ENCODE data around the gene RNF181.
A peak's percentile ranks its signal among the peaks of the same experiment; 100 is the strongest.
"Not testable (repeated sequence)": the region's sequence is repeated elsewhere in the genome, so short reads cannot be mapped to it uniquely, and the experiment has no call there.

Gene RNF181

DNA sequence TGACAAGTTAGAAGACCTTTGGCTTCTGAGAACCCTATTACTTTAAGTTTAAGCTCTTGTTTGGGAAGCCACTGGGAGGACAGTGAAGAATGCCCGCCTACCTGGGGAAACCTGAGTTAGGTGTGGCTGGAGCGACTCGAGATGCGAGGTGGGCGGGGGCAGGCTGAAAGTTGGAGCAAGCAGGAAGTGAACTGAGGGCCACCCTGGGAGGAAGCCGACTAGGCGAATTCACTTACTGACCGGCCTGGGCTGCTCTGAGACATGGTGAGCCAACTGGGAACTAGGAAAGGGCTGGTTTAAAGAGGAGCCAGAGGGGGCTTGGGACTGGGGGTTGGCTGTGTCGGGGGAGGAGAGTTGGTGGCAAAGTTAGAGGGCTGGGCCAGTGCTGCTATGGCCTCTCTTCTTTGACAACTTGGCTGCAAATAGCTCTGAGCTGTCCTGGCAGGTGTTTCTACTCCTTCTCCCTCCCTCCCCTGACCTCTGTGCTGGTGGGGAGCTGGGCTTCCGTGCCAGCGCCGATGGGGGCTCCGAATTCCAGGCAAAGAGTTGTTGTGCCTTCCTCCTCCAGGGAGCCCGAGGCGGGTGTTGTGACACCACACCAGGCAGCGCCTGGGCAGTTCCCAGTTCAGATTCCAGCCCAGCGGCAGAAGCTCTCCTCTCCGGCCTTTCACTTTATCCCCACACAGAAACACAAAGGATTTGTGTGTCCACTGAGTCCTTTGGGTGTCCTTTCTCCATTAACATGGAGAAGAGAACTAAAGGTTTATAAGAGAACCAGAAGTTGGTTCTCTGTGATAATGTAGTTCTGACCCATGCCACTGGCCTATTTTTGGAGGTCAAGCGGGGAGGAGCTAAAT, 17.9 kb upstream of the RNF181 start, which contains the start of gene VAMP8:
TSS of gene VAMP8 (plus strand) at position 201 of the 857 bp plus-strand sequence. CDS start at position 262, 61 bp downstream.
- DNase-seq = peak; percentile 35

DNA sequence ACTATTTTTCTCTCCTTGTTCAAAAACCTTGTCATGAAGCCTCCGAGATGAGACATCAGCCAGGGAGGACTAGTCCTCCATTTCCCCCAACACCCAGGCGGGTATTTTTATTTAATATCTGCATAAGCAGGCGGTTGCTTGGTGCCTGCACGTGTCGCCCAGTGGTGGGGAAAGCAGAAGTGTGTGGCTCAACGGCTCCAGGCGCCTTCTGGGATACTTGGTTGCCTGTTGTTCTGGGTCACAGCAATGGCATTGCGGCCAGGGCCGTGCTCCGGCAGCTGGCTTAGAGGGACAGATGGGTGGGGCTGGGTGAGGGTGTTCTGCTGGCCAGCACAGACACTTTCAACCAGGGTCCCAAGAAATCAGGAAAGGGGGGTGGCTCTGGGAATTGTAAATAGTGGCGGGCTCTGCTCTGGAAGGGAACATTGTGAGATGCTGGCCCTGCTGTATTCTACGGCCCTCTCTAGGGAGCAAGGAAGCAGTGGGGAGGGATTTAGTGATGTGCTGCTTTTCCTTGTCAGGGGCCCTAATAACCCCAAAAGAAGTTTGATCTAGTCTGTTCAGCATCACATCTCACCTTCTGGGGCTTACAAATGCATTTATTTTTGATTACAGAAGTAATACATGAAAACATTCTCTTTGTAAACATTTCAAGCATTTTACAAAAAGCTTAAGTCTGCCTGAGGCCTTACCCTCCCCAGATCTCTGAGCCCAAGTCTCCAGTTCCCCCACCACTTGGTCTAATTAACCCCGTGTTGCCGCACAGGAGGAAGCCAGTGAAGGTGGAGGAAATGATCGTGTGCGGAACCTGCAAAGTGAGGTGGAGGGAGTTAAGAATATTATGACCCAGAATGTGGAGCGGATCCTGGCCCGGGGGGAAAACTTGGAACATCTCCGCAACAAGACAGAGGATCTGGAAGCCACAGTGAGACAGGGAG, 17.0 kb upstream of the RNF181 start:
- DNase-seq = no peak

DNA sequence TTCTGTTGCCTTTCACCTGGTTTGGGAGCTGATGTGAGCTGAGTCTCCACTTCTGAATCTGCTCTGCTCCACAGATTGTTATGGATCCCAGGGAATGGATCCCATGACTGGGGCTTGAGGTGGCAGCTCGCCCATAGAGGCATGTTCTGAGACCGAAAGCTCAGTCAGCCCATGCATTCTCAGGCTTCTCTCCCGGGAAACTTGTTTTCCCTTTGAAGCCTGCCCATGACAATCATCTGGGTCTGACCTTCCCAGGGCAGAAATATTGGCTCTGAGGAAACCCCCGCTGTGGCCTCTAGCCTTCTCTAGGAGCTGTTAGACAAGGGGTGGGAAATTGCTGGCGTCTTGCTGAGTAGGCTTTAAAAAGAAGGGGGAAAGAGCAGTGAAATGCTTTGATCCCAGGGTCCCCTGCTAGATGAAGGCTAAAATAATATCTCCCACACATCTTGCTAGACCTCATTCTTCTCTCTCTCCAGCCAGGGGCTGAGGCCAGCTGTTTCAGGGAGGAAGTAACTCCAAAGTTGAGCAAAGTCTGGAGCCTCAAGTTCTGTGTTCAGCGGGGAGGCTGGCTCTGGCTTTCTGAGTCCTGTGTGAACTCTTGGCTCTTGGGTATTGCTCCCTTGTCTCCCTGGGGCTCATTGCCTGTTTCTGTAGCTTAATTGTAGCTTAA, 16.1 kb upstream of the RNF181 start:
- DNase-seq = no peak

DNA sequence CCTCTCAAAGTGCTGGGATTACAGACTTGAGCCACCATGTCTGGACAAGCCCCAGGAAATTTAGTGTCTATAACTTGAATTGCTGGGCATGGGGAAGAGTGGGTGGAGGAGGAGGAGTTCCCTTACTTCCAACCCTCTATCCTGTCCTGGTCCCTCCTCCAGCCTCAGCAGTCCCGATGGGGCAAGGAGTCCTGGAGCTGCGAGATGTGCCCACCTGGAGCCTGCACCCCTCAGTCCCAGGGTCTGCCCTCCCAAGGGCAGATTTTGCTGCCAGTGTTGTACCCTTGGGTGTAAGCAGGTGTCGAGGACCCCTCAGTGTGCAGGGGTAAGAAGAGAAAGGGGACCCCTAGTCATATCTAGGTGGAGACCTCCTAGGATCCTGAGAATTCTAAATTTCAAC, 15.3 kb upstream of the RNF181 start:
- DNase-seq = no peak

DNA sequence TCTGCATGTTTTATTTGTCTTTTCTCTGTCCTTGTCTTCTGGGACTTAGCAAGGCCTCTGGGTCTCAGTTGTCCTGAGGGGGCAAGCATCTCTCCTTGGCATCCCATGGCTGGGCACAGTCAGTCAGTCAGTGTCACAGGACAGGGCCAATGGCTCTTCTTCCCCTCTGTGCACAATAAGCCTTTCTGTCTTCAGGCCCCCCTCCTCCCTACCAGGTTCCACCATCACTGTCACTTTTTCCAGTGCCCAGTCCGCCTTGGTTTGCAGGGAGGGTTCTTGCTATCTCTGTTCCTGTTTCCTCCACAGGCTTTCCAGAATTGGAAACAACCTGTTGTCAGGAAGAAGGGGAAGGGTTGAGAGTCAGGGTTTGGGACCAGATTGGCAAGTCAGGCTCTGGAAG, 13.1 kb upstream of the RNF181 start:
- DNase-seq = no peak

DNA sequence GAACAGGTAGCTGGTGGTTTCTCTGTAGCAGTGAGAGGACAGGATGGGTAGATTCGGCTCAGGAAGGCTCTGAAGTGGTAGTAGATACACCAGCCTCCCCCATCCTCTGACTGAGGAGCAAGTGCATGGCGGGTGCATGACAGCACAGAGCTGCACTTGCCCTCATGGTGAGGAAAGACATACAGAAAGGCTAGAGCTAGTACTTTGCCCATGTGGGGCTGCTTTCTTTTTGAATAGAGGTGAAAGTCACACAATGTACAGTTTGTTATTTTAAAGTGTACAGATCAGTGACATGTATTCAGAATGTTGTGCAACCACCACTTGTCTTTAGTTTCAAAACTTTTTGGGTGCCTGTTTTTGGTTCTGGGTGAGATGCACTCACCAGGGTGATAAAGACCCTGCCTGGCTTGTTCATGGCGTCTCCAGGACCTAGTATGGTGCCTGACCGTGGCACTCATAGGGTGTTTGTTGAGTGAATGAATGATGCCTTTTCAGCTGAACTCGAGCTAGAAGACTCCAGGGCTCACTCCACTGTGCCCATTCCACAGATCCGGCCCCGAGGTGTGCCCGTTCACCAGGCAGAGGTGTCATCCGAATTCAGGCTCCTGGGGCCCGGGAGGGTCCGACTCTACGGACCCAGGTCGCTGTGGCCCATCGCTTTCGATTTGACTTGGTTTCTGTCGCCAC, 11.7 kb upstream of the RNF181 start:
- no peak for DNase-seq

DNA sequence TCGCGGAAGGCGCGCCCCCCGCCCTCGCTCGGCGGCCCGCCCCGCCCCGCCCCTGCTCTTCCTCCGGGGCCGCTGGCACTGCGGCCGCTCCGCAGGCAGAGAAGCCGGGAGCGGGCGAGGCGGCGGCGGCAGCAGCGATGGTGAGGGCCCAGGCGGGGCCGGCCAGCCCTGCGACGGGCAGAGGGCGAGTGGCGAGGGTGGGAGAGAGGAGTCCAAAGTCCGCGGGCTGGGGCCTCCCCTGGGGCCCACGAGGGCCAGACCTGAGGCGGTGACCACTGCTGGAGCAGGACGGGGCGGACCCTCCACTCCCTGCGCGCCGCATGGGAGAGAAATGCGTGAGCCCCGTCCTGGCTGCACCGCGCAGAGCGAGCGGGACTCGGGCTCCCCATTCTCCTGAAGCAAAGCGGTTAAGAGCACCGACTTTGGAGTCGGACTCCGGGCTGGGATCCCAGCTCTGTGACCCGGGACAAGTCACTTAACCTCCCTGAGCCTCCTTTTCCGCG, 11.1 kb upstream of the RNF181 start, which contains the start of gene VAMP5:
TSS of gene VAMP5 (plus strand) at position 78 of the 503 bp plus-strand sequence. CDS start at position 138, 60 bp downstream.
- no peak for DNase-seq

DNA sequence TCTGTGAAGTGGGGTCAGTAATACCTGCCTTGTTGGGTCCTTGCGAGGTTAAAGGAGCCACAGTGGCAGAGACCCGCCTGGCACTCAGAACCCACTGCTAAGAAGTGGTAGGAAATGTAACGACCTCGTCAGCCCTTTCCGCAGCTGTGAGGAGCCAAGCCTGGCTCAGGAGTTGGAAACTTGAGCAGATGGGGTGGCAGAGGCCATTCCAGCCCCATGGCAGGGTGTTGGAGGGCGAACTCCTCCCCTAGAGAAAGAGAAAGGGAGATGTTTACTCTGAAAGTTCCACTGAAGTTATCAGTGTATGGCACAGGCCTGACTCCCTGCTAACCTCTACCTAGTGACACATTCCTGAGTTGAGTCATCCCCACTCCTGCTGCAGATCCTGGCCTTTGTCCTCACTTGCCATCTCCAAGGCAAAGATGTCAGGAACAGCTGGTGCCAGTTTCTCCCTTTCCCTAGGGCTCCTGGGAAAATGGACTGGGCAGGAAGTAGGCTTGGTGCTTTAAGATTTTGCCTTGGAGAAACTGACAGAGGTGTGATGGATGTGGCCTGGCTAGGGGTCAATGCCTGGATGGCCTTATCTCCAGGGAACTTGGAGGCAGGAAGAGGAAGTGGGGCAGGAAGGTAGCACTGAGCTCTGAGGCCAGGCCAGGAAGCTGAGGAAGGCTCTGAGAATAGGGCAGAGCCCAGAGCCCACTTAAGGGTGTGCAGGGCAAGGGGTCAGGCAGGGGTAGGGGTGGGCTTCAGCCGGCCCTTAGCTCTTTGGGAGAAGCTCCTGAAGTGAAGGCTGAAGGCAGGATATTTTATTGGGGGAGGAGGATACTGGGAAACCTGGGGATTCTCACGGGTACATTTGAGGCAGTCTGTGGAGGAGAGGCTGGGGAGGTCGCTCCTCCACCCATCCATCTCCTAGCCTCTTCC, 10.4 kb upstream of the RNF181 start:
- no peak for DNase-seq

DNA sequence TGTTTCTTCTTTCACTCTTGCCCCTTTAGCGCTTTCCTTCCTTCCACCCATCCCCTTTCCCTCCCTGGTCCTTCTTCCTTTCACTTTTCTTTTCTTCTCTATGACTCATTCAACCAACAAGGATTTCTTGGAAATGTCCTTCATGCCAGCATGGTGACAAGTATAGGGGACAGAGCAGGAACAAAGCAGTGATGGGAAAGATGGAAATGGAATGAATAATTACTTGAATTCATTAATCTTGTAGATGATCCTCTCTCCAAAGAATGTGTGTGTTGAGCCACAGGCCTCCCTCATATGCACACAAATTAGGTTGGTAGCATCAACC, 9.8 kb upstream of the RNF181 start:
- no peak for DNase-seq

DNA sequence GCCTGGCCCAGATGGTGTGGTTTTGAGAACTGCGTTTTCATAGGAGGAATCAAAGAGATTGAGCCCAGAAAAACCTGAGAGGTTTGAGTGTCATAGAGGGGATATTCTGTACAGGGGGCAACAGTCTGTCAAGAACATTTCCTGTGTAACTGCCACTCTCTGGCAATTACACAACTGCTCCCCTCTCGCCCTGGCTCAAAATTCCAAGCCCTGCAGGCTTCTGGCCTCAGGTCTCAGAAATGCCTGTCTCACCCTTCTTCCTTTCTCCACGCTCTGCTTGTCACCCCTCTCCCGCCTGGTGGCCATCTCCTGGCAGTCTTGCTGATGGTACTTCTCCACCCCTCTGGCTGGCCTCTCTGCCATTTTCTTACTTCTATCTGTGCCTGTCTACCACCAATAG, 7.3 kb upstream of the RNF181 start:
- no peak for DNase-seq

DNA sequence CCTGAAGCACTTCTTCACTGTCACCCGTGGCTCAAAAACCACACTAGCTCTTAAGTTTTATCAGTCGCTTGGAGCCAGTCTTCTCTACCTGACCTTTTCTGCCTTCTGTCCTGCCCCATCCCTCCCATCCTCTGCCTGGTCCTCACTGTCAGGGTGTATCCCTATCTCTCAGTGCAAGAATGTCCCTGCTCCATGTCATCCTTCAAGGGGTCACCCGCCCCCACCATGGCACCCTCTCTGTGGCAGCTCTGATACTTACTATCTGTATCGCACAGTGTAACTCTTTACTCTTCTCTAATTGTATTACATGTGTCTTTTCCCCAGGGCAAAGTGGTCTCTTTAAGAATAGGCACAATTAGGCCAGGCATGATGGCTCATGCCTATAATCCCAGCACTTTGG, 6.9 kb upstream of the RNF181 start:
- no peak for DNase-seq

DNA sequence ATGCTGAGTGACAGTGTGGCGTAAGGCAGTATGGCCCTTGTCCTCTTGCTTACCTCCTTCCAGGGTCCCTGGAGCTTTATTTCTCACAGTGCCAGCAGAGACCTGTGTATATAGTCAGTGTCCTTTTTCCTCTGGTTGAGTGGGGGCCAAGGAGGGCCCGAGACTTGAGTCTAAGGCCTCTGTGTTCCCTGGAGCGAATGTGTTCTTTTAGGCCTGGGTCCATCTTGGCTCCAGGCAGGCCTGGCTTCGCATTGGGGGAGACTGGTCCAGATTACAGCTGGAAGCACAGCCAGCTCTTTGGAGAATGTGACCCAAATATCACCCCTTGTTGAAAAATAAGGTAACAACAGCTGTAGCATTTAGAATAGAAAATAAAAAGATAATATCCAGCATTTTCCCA, 6.4 kb upstream of the RNF181 start:
- no peak for DNase-seq

DNA sequence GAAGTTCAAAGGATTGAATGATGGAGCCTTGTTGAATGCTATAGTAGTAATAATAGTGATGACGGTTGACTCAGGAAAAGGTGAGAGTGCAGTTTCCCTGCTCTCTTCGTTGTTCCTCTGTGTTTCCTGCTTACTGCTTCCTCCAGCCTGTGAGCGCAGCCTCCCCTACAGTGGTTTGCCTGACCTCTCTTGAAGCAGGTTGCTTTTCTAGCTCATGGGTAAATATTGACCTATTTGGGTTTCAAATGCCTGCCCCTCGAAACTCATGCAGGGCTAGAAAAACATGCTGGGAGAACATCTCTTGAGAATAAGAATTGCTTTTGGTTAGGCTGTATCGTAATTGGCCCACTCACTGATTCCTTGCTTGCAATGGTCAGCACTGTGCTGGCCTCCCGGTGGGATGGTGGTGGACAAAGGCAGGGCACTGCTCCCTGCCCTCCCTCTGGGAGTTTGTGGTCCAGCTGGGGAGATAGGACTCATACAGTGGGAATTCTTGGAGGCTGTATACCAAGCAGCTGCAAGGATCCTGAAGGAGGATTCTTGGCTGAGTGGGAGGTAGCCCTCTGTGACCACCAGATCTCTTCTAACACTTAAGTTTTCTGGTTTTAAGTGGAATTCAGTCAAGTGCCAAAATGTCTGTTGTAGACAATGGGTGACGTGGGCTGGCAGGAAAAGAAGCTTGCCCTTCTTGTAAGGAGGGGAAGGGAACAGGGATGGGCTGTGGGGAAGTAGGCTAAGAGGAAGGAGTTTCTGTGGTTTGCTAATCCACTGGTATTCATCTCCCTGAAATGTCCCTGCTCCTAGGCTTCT, 5.4 kb upstream of the RNF181 start:
- DNase-seq = peak; percentile 80

DNA sequence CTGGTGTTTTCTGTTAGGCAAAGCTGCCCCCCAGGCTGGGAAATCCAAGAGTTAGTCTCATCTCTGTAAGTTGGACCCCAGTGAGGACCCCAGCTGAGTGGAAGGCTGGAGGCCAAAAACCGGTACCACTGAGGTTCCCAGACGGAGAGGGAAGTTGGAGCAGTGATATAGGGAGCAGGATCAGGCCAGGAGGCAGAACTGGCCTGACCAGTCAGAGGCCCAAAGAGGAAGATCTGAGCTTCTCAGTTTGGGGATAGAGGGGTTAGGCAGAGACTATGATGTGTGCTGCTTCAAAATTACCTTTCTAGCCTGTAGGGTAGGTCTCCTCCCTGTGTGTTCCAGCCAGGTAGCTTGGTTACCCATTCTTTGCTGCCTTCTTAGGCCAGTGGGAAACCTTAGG, 4.6 kb upstream of the RNF181 start:
- DNase-seq = no peak

DNA sequence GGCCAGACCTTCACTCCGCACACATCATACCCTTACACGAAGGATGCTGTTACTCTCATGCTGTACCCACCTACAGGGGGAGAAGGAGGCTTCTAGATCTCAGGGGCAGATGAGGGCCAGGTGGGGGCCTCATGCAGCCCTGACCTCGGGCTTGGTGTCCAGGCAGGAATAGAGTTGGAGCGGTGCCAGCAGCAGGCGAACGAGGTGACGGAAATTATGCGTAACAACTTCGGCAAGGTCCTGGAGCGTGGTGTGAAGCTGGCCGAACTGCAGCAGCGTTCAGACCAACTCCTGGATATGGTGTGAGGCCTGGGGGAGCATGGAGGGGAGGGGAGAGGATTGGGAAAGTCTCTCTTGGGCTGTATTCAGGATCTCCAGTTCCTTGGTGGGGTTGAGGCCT, 4.0 kb upstream of the RNF181 start:
- DNase-seq = no peak

DNA sequence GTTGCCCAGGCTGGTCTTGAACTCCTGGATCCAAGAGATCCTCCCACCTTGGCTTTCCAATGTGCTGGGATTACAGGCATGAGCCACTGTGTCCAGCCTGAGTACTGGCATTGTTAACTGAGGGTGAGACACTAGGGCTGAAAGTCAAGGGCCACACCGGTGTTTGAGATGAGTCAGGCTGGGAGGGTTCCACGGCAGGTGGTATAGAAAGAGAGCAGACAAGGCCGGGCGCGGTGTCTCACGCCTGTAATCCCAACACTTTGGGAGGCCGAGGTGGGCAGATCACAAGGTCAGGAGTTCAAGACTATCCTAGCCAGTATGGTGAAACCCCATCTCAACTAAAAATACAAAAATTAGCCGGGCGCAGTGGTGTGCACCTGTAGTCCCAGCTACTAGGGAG, 3.2 kb upstream of the RNF181 start:
- DNase-seq = not testable (repeated sequence)

DNA sequence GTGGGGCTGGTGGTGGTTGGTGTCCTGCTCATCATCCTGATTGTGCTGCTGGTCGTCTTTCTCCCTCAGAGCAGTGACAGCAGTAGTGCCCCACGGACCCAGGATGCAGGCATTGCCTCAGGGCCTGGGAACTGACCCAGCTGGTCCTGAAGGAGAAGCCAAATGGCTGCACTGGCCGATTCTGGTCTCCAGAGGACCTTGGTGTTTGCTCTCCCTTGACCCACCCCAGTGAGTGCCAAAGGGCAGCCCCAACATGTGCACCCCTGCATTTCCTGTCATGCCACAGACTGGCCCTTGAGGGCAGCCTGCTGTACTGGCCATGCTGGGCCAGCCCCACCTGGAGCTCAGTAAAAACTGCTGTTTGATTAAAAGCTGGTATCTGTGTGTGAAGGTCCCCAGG, 2.5 kb upstream of the RNF181 start:
- no peak for DNase-seq

DNA sequence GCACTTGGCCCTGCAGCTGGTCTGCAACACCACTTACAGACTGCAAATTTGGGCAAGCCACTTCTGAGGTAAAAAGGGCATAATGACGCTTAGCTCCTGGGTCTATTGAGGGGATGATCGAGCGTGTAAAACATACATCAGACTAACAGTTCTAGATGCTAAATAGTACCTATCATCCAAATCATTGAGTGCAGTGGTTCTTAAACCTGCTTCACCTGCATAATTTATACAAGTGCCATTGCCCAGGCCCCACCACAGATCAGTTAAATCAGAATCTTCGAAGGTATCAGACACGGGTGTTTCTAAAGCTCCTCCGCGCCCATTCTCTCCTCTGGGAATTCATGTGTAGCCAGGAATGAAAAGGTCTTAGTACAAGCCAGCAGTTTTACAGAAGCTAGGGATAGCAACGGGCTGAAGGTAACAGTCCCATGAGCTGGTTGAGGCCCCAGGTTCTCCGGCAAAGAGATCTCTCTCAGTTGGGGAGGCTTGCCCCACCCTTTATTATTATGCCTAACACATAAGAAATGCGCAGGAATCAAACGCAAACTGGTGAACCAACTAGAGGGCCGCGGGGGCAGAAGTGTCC, 737 bp upstream of the RNF181 start:
- peak; percentile 61 for DNase-seq

DNA sequence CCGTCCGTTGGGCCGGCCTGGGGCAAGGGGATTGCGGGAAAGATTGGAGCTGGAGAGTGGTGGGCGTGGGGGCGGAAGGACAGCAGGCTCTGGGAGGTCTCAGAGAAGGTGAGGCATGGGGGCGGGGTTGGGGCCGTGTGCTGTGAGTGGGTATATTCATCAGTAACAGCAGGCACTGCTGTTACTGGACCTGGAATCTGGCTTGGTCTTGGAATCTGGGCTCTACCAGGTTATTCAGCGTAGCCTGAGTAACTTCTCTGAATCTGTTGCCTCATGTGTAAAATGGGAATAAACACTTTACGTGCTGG, 435 bp downstream of the RNF181 start:
- no peak for DNase-seq

DNA sequence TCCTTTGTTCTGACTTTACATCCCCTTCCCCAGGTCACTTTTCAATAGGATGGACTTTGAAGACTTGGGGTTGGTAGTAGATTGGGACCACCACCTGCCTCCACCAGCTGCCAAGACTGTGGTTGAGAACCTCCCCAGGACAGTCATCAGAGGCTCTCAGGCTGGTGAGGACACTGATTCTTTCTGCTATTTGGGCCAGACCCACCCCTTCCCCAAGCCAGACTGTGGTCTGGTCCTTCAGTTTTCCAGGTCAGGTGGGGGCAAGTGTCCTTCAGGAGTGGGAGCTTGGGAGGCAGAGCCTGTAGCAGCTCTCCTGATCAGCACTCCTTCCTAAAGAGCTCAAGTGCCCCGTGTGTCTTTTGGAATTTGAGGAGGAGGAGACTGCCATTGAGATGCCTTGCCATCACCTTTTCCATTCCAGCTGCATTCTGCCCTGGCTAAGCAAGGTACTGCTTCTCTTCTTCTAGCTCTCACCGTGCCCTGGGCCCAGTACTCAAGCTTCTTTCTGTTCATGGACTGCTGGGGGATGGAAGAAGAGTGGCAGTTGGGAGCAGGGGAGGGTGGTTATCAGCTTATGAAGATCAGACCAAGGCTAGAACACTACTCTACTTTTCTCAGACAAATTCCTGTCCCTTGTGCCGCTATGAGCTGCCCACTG, 1.1 kb downstream of the RNF181 start:
- DNase-seq = no peak

Measured in DMS79 (cell line).